ENCODE results near the gene CASP10. TPM values are rescaled to one million over a fixed set of nuclear protein-coding genes. Genes with fewer than 3 reads are reported as not detected.
A peak's percentile ranks its signal among the peaks of the same experiment; 100 is the strongest.

CASP10 gene
- total and polyA plus RNA-seq, 2 of the 13 experiments (the other 11 are each of a cell fraction or from before 2014, with no cell fraction given) = 22.2 to 23.8 TPM

DNA sequence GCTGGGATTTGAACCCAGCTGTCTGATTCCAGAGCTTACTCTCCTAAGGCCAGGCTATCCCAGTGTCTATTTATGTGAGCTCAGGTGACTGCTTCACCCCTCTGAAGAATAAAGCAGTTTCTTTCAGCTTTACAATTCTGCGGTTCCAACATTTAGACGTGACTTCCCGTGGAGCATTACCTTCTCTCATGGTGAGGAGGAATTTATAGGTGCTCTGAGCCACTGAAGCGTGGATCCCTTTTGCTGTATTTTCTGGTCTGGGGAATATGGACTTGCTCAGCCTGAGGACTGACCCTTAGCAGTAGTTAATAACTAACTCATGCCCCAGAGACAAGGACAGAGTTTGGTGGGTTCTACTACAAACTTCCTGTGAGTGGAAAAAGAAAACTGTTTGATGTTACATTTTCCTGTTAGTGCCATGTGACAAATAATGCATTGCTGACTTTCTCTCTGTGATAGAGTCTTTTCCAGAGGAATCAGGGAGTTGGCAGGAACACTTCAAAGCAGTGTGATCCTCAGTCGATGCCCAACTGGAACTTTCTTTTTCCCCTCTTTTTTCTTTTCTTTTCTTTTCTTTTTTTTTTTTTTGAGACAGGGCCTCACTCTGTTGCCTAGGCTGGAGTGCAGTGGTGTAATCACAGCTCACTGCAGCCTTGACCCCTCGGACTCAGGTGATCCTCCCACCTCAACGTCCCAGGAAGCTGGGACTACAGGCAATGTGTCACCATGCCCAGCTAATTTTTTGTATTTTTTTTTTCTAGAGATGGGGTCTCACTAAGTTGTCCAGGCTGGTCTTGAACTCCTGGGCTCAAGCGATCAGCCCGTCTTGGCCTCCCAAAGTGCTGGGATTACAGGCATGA lies 21.9 kb downstream of the CASP10 start (continued):
- TF ChIP-seq, protein P1, sequence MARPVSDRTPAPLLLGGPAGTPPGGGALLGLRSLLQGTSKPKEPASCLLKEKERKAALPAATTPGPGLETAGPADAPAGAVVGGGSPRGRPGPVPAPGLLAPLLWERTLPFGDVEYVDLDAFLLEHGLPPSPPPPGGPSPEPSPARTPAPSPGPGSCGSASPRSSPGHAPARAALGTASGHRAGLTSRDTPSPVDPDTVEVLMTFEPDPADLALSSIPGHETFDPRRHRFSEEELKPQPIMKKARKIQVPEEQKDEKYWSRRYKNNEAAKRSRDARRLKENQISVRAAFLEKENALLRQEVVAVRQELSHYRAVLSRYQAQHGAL (CRISPR knock-in tag; IDR thresholded peaks at IDR 0.05; ENCODE audit: not compliant biosample characterization) = no peak
- TF ChIP-seq ZNF546 (CRISPR knock-in tag; conservative IDR thresholded peaks at IDR 0.05) = no peak
- TF ChIP-seq MAFF (IDR thresholded peaks at IDR 0.05; ENCODE audit: low read depth, low read length) = peak; percentile 45; the same call in 1 of the 2 replicates
- TF ChIP-seq FOSL1 (CRISPR knock-in tag; IDR thresholded peaks at IDR 0.05; ENCODE audit: borderline replicate concordance) = no peak
- TF ChIP-seq ARNT2 (CRISPR knock-in tag; IDR thresholded peaks at IDR 0.05; ENCODE audit: low read depth) = 0 out of 2 replicates have a peak, but pooled peaks have one; percentile 22
- TF ChIP-seq TSC22D2 (CRISPR knock-in tag; IDR thresholded peaks at IDR 0.05; ENCODE audit: borderline replicate concordance) = peak; percentile 39
- no peak; the same call in 1 of the 2 replicates for TF ChIP-seq ATF7-NPFF (CRISPR knock-in tag; IDR thresholded peaks at IDR 0.05; ENCODE audit: low read depth)
- TF ChIP-seq, protein P2, sequence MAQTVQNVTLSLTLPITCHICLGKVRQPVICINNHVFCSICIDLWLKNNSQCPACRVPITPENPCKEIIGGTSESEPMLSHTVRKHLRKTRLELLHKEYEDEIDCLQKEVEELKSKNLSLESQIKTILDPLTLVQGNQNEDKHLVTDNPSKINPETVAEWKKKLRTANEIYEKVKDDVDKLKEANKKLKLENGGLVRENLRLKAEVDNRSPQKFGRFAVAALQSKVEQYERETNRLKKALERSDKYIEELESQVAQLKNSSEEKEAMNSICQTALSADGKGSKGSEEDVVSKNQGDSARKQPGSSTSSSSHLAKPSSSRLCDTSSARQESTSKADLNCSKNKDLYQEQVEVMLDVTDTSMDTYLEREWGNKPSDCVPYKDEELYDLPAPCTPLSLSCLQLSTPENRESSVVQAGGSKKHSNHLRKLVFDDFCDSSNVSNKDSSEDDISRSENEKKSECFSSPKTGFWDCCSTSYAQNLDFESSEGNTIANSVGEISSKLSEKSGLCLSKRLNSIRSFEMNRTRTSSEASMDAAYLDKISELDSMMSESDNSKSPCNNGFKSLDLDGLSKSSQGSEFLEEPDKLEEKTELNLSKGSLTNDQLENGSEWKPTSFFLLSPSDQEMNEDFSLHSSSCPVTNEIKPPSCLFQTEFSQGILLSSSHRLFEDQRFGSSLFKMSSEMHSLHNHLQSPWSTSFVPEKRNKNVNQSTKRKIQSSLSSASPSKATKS (CRISPR knock-in tag; IDR thresholded peaks at IDR 0.05) = peak; percentile 79; the same call in 1 of the 2 replicates
- TF ChIP-seq, protein P3, sequence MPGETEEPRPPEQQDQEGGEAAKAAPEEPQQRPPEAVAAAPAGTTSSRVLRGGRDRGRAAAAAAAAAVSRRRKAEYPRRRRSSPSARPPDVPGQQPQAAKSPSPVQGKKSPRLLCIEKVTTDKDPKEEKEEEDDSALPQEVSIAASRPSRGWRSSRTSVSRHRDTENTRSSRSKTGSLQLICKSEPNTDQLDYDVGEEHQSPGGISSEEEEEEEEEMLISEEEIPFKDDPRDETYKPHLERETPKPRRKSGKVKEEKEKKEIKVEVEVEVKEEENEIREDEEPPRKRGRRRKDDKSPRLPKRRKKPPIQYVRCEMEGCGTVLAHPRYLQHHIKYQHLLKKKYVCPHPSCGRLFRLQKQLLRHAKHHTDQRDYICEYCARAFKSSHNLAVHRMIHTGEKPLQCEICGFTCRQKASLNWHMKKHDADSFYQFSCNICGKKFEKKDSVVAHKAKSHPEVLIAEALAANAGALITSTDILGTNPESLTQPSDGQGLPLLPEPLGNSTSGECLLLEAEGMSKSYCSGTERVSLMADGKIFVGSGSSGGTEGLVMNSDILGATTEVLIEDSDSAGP (CRISPR knock-in tag; IDR thresholded peaks at IDR 0.05; ENCODE audit: borderline replicate concordance) = peak; percentile 70; the same call in 1 of the 2 replicates
- TF ChIP-seq NFRKB (IDR thresholded peaks at IDR 0.05) = peak; percentile 40; the same call in 1 of the 2 replicates
- TF ChIP-seq TBP (CRISPR knock-in tag; IDR thresholded peaks at IDR 0.05) = no peak
- peak; percentile 94 for TF ChIP-seq RXRA (CRISPR knock-in tag; IDR thresholded peaks at IDR 0.05)
- no peak for TF ChIP-seq HINFP (CRISPR knock-in tag; IDR thresholded peaks at IDR 0.05; ENCODE audit: low read depth)
- TF ChIP-seq, protein P4, sequence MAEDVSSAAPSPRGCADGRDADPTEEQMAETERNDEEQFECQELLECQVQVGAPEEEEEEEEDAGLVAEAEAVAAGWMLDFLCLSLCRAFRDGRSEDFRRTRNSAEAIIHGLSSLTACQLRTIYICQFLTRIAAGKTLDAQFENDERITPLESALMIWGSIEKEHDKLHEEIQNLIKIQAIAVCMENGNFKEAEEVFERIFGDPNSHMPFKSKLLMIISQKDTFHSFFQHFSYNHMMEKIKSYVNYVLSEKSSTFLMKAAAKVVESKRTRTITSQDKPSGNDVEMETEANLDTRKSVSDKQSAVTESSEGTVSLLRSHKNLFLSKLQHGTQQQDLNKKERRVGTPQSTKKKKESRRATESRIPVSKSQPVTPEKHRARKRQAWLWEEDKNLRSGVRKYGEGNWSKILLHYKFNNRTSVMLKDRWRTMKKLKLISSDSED (CRISPR knock-in tag; IDR thresholded peaks at IDR 0.05) = no peak
- TF ChIP-seq ZNF484 (CRISPR knock-in tag; IDR thresholded peaks at IDR 0.05; ENCODE audit: borderline replicate concordance, low read depth) = no peak
- TF ChIP-seq, protein P5, sequence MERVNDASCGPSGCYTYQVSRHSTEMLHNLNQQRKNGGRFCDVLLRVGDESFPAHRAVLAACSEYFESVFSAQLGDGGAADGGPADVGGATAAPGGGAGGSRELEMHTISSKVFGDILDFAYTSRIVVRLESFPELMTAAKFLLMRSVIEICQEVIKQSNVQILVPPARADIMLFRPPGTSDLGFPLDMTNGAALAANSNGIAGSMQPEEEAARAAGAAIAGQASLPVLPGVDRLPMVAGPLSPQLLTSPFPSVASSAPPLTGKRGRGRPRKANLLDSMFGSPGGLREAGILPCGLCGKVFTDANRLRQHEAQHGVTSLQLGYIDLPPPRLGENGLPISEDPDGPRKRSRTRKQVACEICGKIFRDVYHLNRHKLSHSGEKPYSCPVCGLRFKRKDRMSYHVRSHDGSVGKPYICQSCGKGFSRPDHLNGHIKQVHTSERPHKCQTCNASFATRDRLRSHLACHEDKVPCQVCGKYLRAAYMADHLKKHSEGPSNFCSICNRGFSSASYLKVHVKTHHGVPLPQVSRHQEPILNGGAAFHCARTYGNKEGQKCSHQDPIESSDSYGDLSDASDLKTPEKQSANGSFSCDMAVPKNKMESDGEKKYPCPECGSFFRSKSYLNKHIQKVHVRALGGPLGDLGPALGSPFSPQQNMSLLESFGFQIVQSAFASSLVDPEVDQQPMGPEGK (CRISPR knock-in tag; IDR thresholded peaks at IDR 0.05) = peak; percentile 23; the same call in 1 of the 2 replicates
- TF ChIP-seq GATAD2A (CRISPR knock-in tag; IDR thresholded peaks at IDR 0.05) = peak; percentile 82; the same call in 1 of the 2 replicates
- TF ChIP-seq KLF6 (CRISPR knock-in tag; IDR thresholded peaks at IDR 0.05) = no peak
- TF ChIP-seq KAT8 (CRISPR knock-in tag; IDR thresholded peaks at IDR 0.05) = peak; percentile 77; the same call in 1 of the 2 replicates

Measured in HepG2 (cell line).